Bronchial epithelial cell (primary cell): ENCODE results near the gene WDR70. TPM values are rescaled to one million over a fixed set of nuclear protein-coding genes. Genes with fewer than 3 reads are reported as not detected.

Experiments used
- DNase-seq: peaks from one replicate; pipeline ENCODE4 v3.0.0-alpha.2; 2010; ENCODE audit warnings: low read depth
- FAIRE-seq: peaks from 2 replicates; lab custom pipeline; 2011; peaks lifted over from hg19 to GRCh38; lab: Jason Lieb, UNC
- H3K27me3 ChIP-seq: 2 replicates; pipeline ENCODE4 v1.5.1; 2011; ENCODE audit warnings: low read length; ENCODE audit not compliant: control insufficient read depth, insufficient read depth
- H3K36me3 ChIP-seq: 2 replicates; pipeline ENCODE4 v1.5.1; 2011; ENCODE audit warnings: low read length; ENCODE audit not compliant: control insufficient read depth, insufficient read depth
- H3K4me3 ChIP-seq: 2 replicates; pipeline ENCODE4 v1.5.1; 2011; ENCODE audit warnings: mild to moderate bottlenecking, low read depth, low read length, control low read depth
- CTCF ChIP-seq: IDR thresholded peaks from 2 replicates; pipeline ENCODE4 v1.5.1; 2011; ENCODE audit warnings: mild to moderate bottlenecking, moderate library complexity, low read length, control low read depth, inconsistent platforms; ENCODE audit not compliant: insufficient read depth, severe bottlenecking
- total RNA-seq: library from RNA; depleted of rRNA; stranded (reverse); fragments of >200 nt; gene quantifications from 2 replicates; pipeline ENCODE4 v1.2.1, GENCODE V29; 2014

The WDR70 gene
- total RNA-seq, 1 donor from 2014 or later, result 17.9 TPM

GRCh38 chr5:37657046-37657445, 277.9 kb downstream of the WDR70 start:
- no peaks in the 10 kb centered on the region for H3K36me3 ChIP-seq
- TF ChIP-seq CTCF, result no peak
- no peak for DNase-seq
- no peak overlapping the region for H3K4me3 ChIP-seq
- no peak for FAIRE-seq
- no peaks in the 10 kb centered on the region for H3K27me3 ChIP-seq

GRCh38 chr5:37658440-37658839, 279.3 kb downstream of the WDR70 start:
- DNase-seq, result no peak
- FAIRE-seq, result no peak
- TF ChIP-seq CTCF, result no peak
- no peak overlapping the region for H3K4me3 ChIP-seq
- no peaks in the 10 kb centered on the region for H3K36me3 ChIP-seq
- no peaks in the 10 kb centered on the region for H3K27me3 ChIP-seq

GRCh38 chr5:37660319-37660718, 281.2 kb downstream of the WDR70 start:
- TF ChIP-seq CTCF, result no peak
- Histone ChIP-seq H3K4me3 (no peak overlapping the region), H3K27me3 (no peaks in the 10 kb centered on the region), H3K36me3 (no peaks in the 10 kb centered on the region)
- FAIRE-seq (no peak), DNase-seq (no peak)

GRCh38 chr5:37661227-37661920, 282.3 kb downstream of the WDR70 start:
- FAIRE-seq (no peak), DNase-seq (no peak)
- H3K36me3 ChIP-seq, result no peaks in the 10 kb centered on the region
- no peak overlapping the region for H3K4me3 ChIP-seq
- no peaks in the 10 kb centered on the region for H3K27me3 ChIP-seq
- TF ChIP-seq CTCF, result no peak

GRCh38 chr5:37661951-37662350, 282.8 kb downstream of the WDR70 start:
- DNase-seq, result no peak
- Histone ChIP-seq H3K36me3 (no peaks in the 10 kb centered on the region), H3K4me3 (no peak overlapping the region), H3K27me3 (no peaks in the 10 kb centered on the region)
- FAIRE-seq, result no peak
- no peak for TF ChIP-seq CTCF

- Histone ChIP-seq H3K36me3 (no peaks in the 10 kb centered on the region), H3K27me3 (no peaks in the 10 kb centered on the region), H3K4me3 (no peak overlapping the region)
- TF ChIP-seq CTCF, result no peak
- no peak for DNase-seq
- FAIRE-seq, result no peak
Observed at GRCh38 chr5:37662362-37662761, 283.2 kb downstream of the WDR70 start.
